H1 (cell line): ENCODE measurements around the gene GPS2. TPM values are rescaled to one million over a fixed set of nuclear protein-coding genes. Genes with fewer than 3 reads are reported as not detected.

Experiments used
- CTCF ChIA-PET: fragments of 300-600 bp; sonication (Branson Sonifier 250); formaldehyde crosslinking; loops from one replicate; lab custom pipeline; 2021; ENCODE audit not compliant: partially characterized antibody; lab: Charles Lee
- POLR2A ChIA-PET: fragments of 300-600 bp; sonication (Branson Sonifier 250); formaldehyde crosslinking; loops from one replicate; lab custom pipeline; 2021; ENCODE audit warnings: inconsistent platforms; ENCODE audit not compliant: partially characterized antibody; lab: Charles Lee
- DNase-seq, 2 experiments: peaks; one replicate each; pipeline versions ENCODE4 v3.0.0 to v3.0.0-alpha.2; 2010 to 2022; ENCODE audit warnings: low spot score in 2 of 2, low read depth in 1 of 2, mixed read lengths in 1 of 2
- FAIRE-seq: peaks from 2 replicates; lab custom pipeline; 2011; peaks lifted over from hg19 to GRCh38; lab: Jason Lieb, UNC
- H2AFZ ChIP-seq: 2 replicates; pipeline ENCODE4 v1.8.1; 2012; ENCODE audit warnings: low read length, inconsistent platforms
- H2AK5ac ChIP-seq: 2 replicates; pipeline ENCODE4 v1.6.1; 2013; ENCODE audit warnings: low read depth, low read length
- H2BK120ac ChIP-seq: replicated peaks from 2 replicates; pipeline ENCODE3; 2013; ENCODE audit warnings: low read depth, low read length, inconsistent platforms
- H2BK12ac ChIP-seq: 2 replicates; pipeline ENCODE4 v1.6.1; 2013; ENCODE audit warnings: low read depth, low read length
- H2BK15ac ChIP-seq: 2 replicates; pipeline ENCODE4 v1.6.1; 2013; ENCODE audit warnings: low read length
- H2BK20ac ChIP-seq: 2 replicates; pipeline ENCODE4 v1.6.1; 2013; ENCODE audit warnings: low read length
- H2BK5ac ChIP-seq: 2 replicates; pipeline ENCODE4 v1.6.1; 2013; ENCODE audit warnings: low read depth, low read length
- H3K14ac ChIP-seq: 2 replicates; pipeline ENCODE4 v1.6.1; 2013; ENCODE audit warnings: inconsistent platforms; ENCODE audit not compliant: insufficient read length
- H3K18ac ChIP-seq: 2 replicates; pipeline ENCODE4 v1.6.1; 2013; ENCODE audit warnings: low read length; ENCODE audit errors: extremely low read depth
- H3K23ac ChIP-seq: 2 replicates; pipeline ENCODE4 v1.6.1; 2013; ENCODE audit warnings: inconsistent platforms; ENCODE audit not compliant: insufficient read length
- H3K23me2 ChIP-seq: 2 replicates; pipeline ENCODE4 v1.6.1; 2013; ENCODE audit warnings: low read depth, low read length
- H3K27ac ChIP-seq: 2 replicates; pipeline ENCODE4 v1.6.1; 2011; ENCODE audit warnings: low read depth, low read length, inconsistent platforms
- H3K27me3 ChIP-seq, 4 experiments: replicated peaks in 1 of 4; 1 replicate in 1 of 4; 2 replicates in 3 of 4; pipeline versions ENCODE4 v1.6.1 to v1.8.1; 2011 to 2013; ENCODE audit warnings: low read length in 3 of 4, mild to moderate bottlenecking in 3 of 4, inconsistent platforms in 2 of 4, mixed read lengths in 2 of 4, moderate library complexity in 1 of 4; ENCODE audit not compliant: control insufficient read depth in 3 of 4, insufficient read depth in 3 of 4; ENCODE audit errors: extremely low read depth in 1 of 4
- H3K36me3 ChIP-seq, 4 experiments: 2 replicates each; pipeline versions ENCODE4 v1.6.1 to v1.8.1; 2011 to 2013; ENCODE audit warnings: mild to moderate bottlenecking in 4 of 4, low read length in 3 of 4, moderate library complexity in 2 of 4, control low read depth in 1 of 4, inconsistent platforms in 1 of 4; ENCODE audit not compliant: insufficient read depth in 4 of 4, control insufficient read depth in 2 of 4
- H3K4ac ChIP-seq: replicated peaks from 2 replicates; pipeline ENCODE3; 2013; ENCODE audit warnings: low read length, low read depth, mixed read lengths, inconsistent platforms; ENCODE audit not compliant: insufficient read length
- H3K4me1 ChIP-seq, 4 experiments: replicated peaks in 1 of 4; 1 replicate in 1 of 4; 2 replicates in 3 of 4; pipeline versions ENCODE4 v1.6.1 to v1.8.1; 2011 to 2013; ENCODE audit warnings: low read length in 3 of 4, inconsistent platforms in 2 of 4, mixed read lengths in 1 of 4; ENCODE audit not compliant: insufficient read depth in 4 of 4, control insufficient read depth in 3 of 4
- H3K4me2 ChIP-seq, 2 experiments: 2 replicates each; pipeline versions ENCODE4 v1.6.1 to v1.8.1; 2011 to 2013; ENCODE audit warnings: low read depth in 2 of 2, low read length in 2 of 2, control low read depth in 1 of 2, inconsistent platforms in 1 of 2, mild to moderate bottlenecking in 1 of 2; ENCODE audit not compliant: insufficient read depth in 1 of 2
- H3K4me3 ChIP-seq, 4 experiments: fragments of 200-600, 300-600 bp in 1 of 4; sonication (generic), shearing (Covaris generic), sonication (Bioruptor Twin) in 1 of 4; 2 replicates each; pipeline versions ENCODE4 v1.5.1 to v1.8.1; 2011 to 2016; ENCODE audit warnings: low read length in 4 of 4, low read depth in 3 of 4, control low read depth in 2 of 4, inconsistent platforms in 2 of 4, mild to moderate bottlenecking in 2 of 4, mixed read lengths in 1 of 4, moderate library complexity in 1 of 4; ENCODE audit not compliant: insufficient read depth in 2 of 4; ENCODE audit errors: extremely low read depth in 1 of 4
- H3K56ac ChIP-seq: replicated peaks from 2 replicates; pipeline ENCODE3; 2013; ENCODE audit warnings: low read depth, mild to moderate bottlenecking, mixed read lengths, low read length, inconsistent platforms; ENCODE audit not compliant: insufficient read length
- H3K79me1 ChIP-seq: 2 replicates; pipeline ENCODE4 v1.6.1; 2013; ENCODE audit warnings: low read depth, low read length, control low read depth
- H3K79me2 ChIP-seq, 2 experiments: 2 replicates each; pipeline versions ENCODE4 v1.6.1 to v1.8.1; 2012 to 2013; ENCODE audit warnings: low read length in 2 of 2, mild to moderate bottlenecking in 2 of 2, inconsistent platforms in 1 of 2; ENCODE audit not compliant: insufficient read depth in 2 of 2, control insufficient read depth in 1 of 2
- H3K9ac ChIP-seq, 4 experiments: replicated peaks in 1 of 4; 1 replicate in 1 of 4; 2 replicates in 3 of 4; pipeline versions ENCODE4 v1.6.1 to v1.8.1; 2011 to 2013; ENCODE audit warnings: low read depth in 3 of 4, low read length in 3 of 4, control low read depth in 2 of 4, mild to moderate bottlenecking in 2 of 4, moderate library complexity in 2 of 4, inconsistent platforms in 1 of 4; ENCODE audit errors: extremely low read depth in 1 of 4
- H3K9me3 ChIP-seq, 2 experiments: 2 replicates each; pipeline versions ENCODE4 v1.6.1 to v1.8.1; 2012 to 2013; ENCODE audit warnings: mild to moderate bottlenecking in 2 of 2, moderate library complexity in 2 of 2, control low read depth in 1 of 2, inconsistent platforms in 1 of 2, low read depth in 1 of 2, low read length in 1 of 2, mixed read lengths in 1 of 2; ENCODE audit not compliant: insufficient read depth in 2 of 2
- H4K20me1 ChIP-seq, 2 experiments: replicated peaks in 1 of 2; 2 replicates each; pipeline versions ENCODE3 to v1.8.1; 2011 to 2013; ENCODE audit warnings: inconsistent platforms in 2 of 2, low read length in 2 of 2, mild to moderate bottlenecking in 1 of 2; ENCODE audit not compliant: insufficient read depth in 2 of 2, control insufficient read depth in 1 of 2
- H4K5ac ChIP-seq: 2 replicates; pipeline ENCODE4 v1.6.1; 2013; ENCODE audit warnings: low read length, low read depth, mixed read lengths, inconsistent platforms; ENCODE audit not compliant: insufficient read length
- H4K8ac ChIP-seq: 2 replicates; pipeline ENCODE4 v1.8.0; 2013; ENCODE audit warnings: mild to moderate bottlenecking, moderate library complexity, low read length, inconsistent platforms; ENCODE audit not compliant: insufficient read depth; ENCODE audit errors: extremely low read depth
- H4K91ac ChIP-seq: replicated peaks from 2 replicates; pipeline ENCODE3; 2013; ENCODE audit warnings: low read length, mixed read lengths, inconsistent platforms; ENCODE audit not compliant: insufficient read length
- BRCA1 ChIP-seq: IDR thresholded peaks from 2 replicates; pipeline ENCODE4 v1.6.1; 2012; ENCODE audit warnings: low read depth, low read length, improper control_type of control experiment
- EGR1 ChIP-seq: IDR thresholded peaks from 2 replicates; pipeline ENCODE4 v1.6.1; 2011; ENCODE audit warnings: low read depth, low read length, borderline replicate concordance
- KDM1A ChIP-seq: fragments of 200-600, 300-600 bp; sonication (generic); IDR thresholded peaks from 2 replicates; pipeline ENCODE4 v1.7.1; 2016; ENCODE audit warnings: mild to moderate bottlenecking, low read length, borderline replicate concordance
- SP4 ChIP-seq: IDR thresholded peaks from 2 replicates; pipeline ENCODE4 v1.6.1; 2012; ENCODE audit warnings: low read length, inconsistent platforms
- ZNF274 ChIP-seq: IDR thresholded peaks from 2 replicates; pipeline ENCODE4 v1.7.0; 2012; ENCODE audit warnings: low read length, borderline replicate concordance; ENCODE audit errors: extremely low read depth
- WGBS, 2 experiments: shearing (Covaris generic) in 1 of 2; methylation state at CpG; one replicate each; pipeline versions ENCODE4 v1.1.6 to v1.1.7; 2013 to 2015; ENCODE audit warnings: low lambda C conversion rate in 2 of 2, mixed read lengths in 2 of 2, inconsistent platforms in 1 of 2, low coverage in 1 of 2, missing lambda C conversion rate in 1 of 2; ENCODE audit not compliant: insufficient replicate concordance in 2 of 2, insufficient coverage in 1 of 2, insufficient read length in 1 of 2; ENCODE audit errors: extremely low coverage in 1 of 2, missing lambda C conversion rate in 1 of 2; 5-methylcytosine and 5-hydroxymethylcytosine counted together
- polyA plus RNA-seq, 7 experiments: library from polyadenylated mRNA; depleted of rRNA in 3 of 7; stranded (reverse) in 5 of 7; unstranded in 2 of 7; fragments of >200 nt in 5 of 7; fragments of 200-250 nt in 2 of 7; gene quantifications; 1 replicate in 5 of 7; 2 replicates in 1 of 7; 4 replicates in 1 of 7; pipeline versions ENCODE4 v1.2.1 to v1.2.3, GENCODE V29; 2011 to 2013; ENCODE audit warnings: missing spikeins in 2 of 7, mixed read lengths in 2 of 7
- total RNA-seq: library from RNA; stranded (reverse); fragmentation: NEBNext Ultra II Directional; extraction: Animal tissue kit (Norgen Biotek cat#: 25700); gene quantifications from 2 replicates; pipeline ENCODE4 v1.2.1, GENCODE V29; 2021

GPS2 gene
- total and polyA plus RNA-seq, 2 of the 8 experiments (the other 6 are each of a cell fraction or from before 2014, with no cell fraction given) = 67.0 to 152 TPM

GRCh38 chr17:7290166-7290565, 25.0 kb downstream of the GPS2 start:
- H3K23me2 ChIP-seq = peaks cover 2% of the 10 kb centered on the region; the same call in 1 of the 2 replicates
- H3K27ac ChIP-seq = no peak overlapping the region
- no peak for TF ChIP-seq ZNF274
- no peak for TF ChIP-seq SP4
- TF ChIP-seq EGR1 = no peak
- TF ChIP-seq BRCA1 = no peak
- no peak for TF ChIP-seq KDM1A
- no peak overlapping the region for H3K14ac ChIP-seq
- no peak overlapping the region for H2BK120ac ChIP-seq
- H2AFZ ChIP-seq = no peak overlapping the region
- H3K56ac ChIP-seq = no peak overlapping the region
- H3K36me3 ChIP-seq = peaks cover 0 to 6% (median 1%) of the 10 kb centered on the region in 4 experiments; a peak in 2 of 8 replicates
- ChIA-PET CTCF (interaction anchor here (1.2 to 5.7 kb wide), 3 partner anchors 8 to 66 kb away, joined by 3 to 46 read pairs (median 5); partner anchors contain the start of gene SLC2A4), POLR2A (interaction anchor here (1.0 to 6.7 kb wide), 8 partner anchors 8 to 48 kb away, joined by 3 to 94 read pairs (median 19); partner anchors contain the start of genes CLDN7, CTDNEP1, ELP5 and GABARAP)
- H2BK20ac ChIP-seq = no peak overlapping the region
- no peak overlapping the region for H3K4me3 ChIP-seq
- H3K9ac ChIP-seq = no peak overlapping the region
- no peaks in the 10 kb centered on the region for H3K9me3 ChIP-seq
- peaks cover 0 to 11% (median 7%) of the 10 kb centered on the region in 4 experiments; a peak in 6 of 7 replicates for H3K4me1 ChIP-seq
- no peak overlapping the region for H4K5ac ChIP-seq
- no peak overlapping the region for H3K4ac ChIP-seq
- H2BK5ac ChIP-seq = no peak overlapping the region
- H2BK15ac ChIP-seq = no peak overlapping the region
- peaks cover 2% of the 10 kb centered on the region; the same call in 1 of the 2 replicates for H3K79me1 ChIP-seq
- peaks cover 0 to 9% of the 10 kb centered on the region in 2 experiments for H4K20me1 ChIP-seq
- H3K23ac ChIP-seq = no peak overlapping the region
- no peak overlapping the region for H3K4me2 ChIP-seq
- no peaks in the 10 kb centered on the region for H3K79me2 ChIP-seq
- FAIRE-seq (no peak), DNase-seq (no peak)
- H4K91ac ChIP-seq = no peak overlapping the region
- no peaks in the 10 kb centered on the region; a peak in 2 of 7 replicates for H3K27me3 ChIP-seq
- WGBS, 2 experiments = 93% methylated on average over 16 of the region's 19 CpGs; no CpG with 5 or more reads in 1 of the 2 experiments
- H2BK12ac ChIP-seq = no peak overlapping the region
- H2AK5ac ChIP-seq = no peak overlapping the region
- no peak overlapping the region for H4K8ac ChIP-seq
- H3K18ac ChIP-seq = no peak overlapping the region
